NCI-H1694 treated with DMSO at 0.1 percent for 48 hours (cell line): ENCODE results near the gene FRMD4B.

Source experiments
- DNase-seq: peaks from one replicate; lab custom pipeline; 2025; lab: John Stamatoyannopoulos, UW

Gene FRMD4B

GRCh38 chr3:69174871-69175737, 210.8 kb downstream of the FRMD4B start:
- no peak for DNase-seq

- no peak for DNase-seq
Measured at GRCh38 chr3:69174445-69174844, 211.4 kb downstream of the FRMD4B start.

- no peak for DNase-seq
Measured at GRCh38 chr3:69172058-69172457, 213.8 kb downstream of the FRMD4B start.

GRCh38 chr3:69166446-69166845, 219.4 kb downstream of the FRMD4B start:
- DNase-seq: no peak

- no peak for DNase-seq
Measured at GRCh38 chr3:69165744-69166143, 220.1 kb downstream of the FRMD4B start.

- no peak for DNase-seq
Measured at GRCh38 chr3:69164296-69164695, 221.6 kb downstream of the FRMD4B start.

GRCh38 chr3:69162308-69162980, 223.4 kb downstream of the FRMD4B start:
- no peak for DNase-seq

GRCh38 chr3:69161587-69162307, 224.1 kb downstream of the FRMD4B start:
- peak; percentile 1 for DNase-seq

GRCh38 chr3:69160525-69160924, 225.4 kb downstream of the FRMD4B start:
- DNase-seq: no peak

- DNase-seq: no peak
Measured at GRCh38 chr3:69160107-69160506, 225.8 kb downstream of the FRMD4B start.

GRCh38 chr3:69149586-69149985, 236.3 kb downstream of the FRMD4B start:
- no peak for DNase-seq

- no peak for DNase-seq
Measured at GRCh38 chr3:69145688-69146087, 240.2 kb downstream of the FRMD4B start.

- no peak for DNase-seq
Measured at GRCh38 chr3:69144631-69145245, 241.2 kb downstream of the FRMD4B start.

GRCh38 chr3:69143612-69144011, 242.3 kb downstream of the FRMD4B start:
- no peak for DNase-seq

- no peak for DNase-seq
Measured at GRCh38 chr3:69142797-69143454, 243.0 kb downstream of the FRMD4B start.

- DNase-seq: no peak
Measured at GRCh38 chr3:69142090-69142489, 243.8 kb downstream of the FRMD4B start.

- no peak for DNase-seq
Measured at GRCh38 chr3:69141313-69141712, 244.6 kb downstream of the FRMD4B start.

- DNase-seq: no peak
Measured at GRCh38 chr3:69137412-69137811, 248.5 kb downstream of the FRMD4B start.

- no peak for DNase-seq
Measured at GRCh38 chr3:69137005-69137404, 248.9 kb downstream of the FRMD4B start.

GRCh38 chr3:69130689-69131088, 255.2 kb downstream of the FRMD4B start:
- DNase-seq: no peak

GRCh38 chr3:69129531-69129930, 256.4 kb downstream of the FRMD4B start:
- no peak for DNase-seq

GRCh38 chr3:69128509-69128908, 257.4 kb downstream of the FRMD4B start:
- DNase-seq: no peak
